K562 (cell line): ENCODE data around the gene NOD1. TPM values are rescaled to one million over a fixed set of nuclear protein-coding genes. Genes with fewer than 3 reads are reported as not detected.

Experiments used
- CTCF ChIP-seq, 3 experiments: IDR thresholded peaks in 2 of 3; conservative IDR thresholded peaks in 1 of 3; 2 replicates each; pipeline ENCODE4 v1.5.1; 2011 to 2012; ENCODE audit warnings: low read length in 3 of 3, mild to moderate bottlenecking in 3 of 3, control low read depth in 2 of 3, improper control_type of control experiment in 1 of 3, inconsistent platforms in 1 of 3, low read depth in 1 of 3, mixed read lengths in 1 of 3, moderate library complexity in 1 of 3; ENCODE audit not compliant: insufficient read depth in 2 of 3
- HNRNPUL1 ChIP-seq: fragments of 200-400 bp; formaldehyde crosslinking; IDR thresholded peaks from 2 replicates; pipeline ENCODE4 v1.6.1; 2017; ENCODE audit warnings: low read length
- MTA1 ChIP-seq: fragments of 450-650 bp; IDR thresholded peaks from 2 replicates; pipeline ENCODE4 v1.6.1; 2017; ENCODE audit warnings: borderline replicate concordance
- NFIC ChIP-seq: fragments of 450-650 bp; IDR thresholded peaks from 2 replicates; pipeline ENCODE4 v1.6.1; 2017; ENCODE audit warnings: mild to moderate bottlenecking, inconsistent platforms
- OTX1 ChIP-seq: fragments of 450-650 bp; formaldehyde crosslinking; IDR thresholded peaks from 2 replicates; pipeline ENCODE4 v1.4.0; 2022; ENCODE audit warnings: mild to moderate bottlenecking
- SETDB1 ChIP-seq: IDR thresholded peaks from one replicate; pipeline ENCODE4 v1.6.1; 2012; ENCODE audit warnings: low read length, control low read depth, inconsistent platforms
- SIN3A ChIP-seq, 2 experiments: fragments of 150-350 bp in 1 of 2; IDR thresholded peaks; 2 replicates each; pipeline ENCODE4 v1.6.1; 2011 to 2016; ENCODE audit warnings: borderline replicate concordance in 2 of 2, low read depth in 2 of 2, low read length in 2 of 2, mild to moderate bottlenecking in 2 of 2, moderate library complexity in 2 of 2; ENCODE audit not compliant: control insufficient read depth in 1 of 2
- SOX6 ChIP-seq: fragments of 450-650 bp; IDR thresholded peaks from 2 replicates; pipeline ENCODE4 v1.6.1; 2014; ENCODE audit warnings: mild to moderate bottlenecking
- USF2 ChIP-seq: sonication (generic); formaldehyde crosslinking; IDR thresholded peaks from 2 replicates; pipeline ENCODE4 v1.5.0; 2020; ENCODE audit warnings: missing genetic modification reagents
- ZBTB26 ChIP-seq: fragments of 450-650 bp; formaldehyde crosslinking; IDR thresholded peaks from 2 replicates; pipeline ENCODE4 v1.4.0; 2022; ENCODE audit warnings: missing genetic modification characterization
- ZBTB43 ChIP-seq: sonication (generic); formaldehyde crosslinking; IDR thresholded peaks from 2 replicates; pipeline ENCODE4 v1.8.0; 2023; ENCODE audit warnings: mild to moderate bottlenecking, missing genetic modification reagents
- ZFX ChIP-seq: sonication (generic); formaldehyde crosslinking; IDR thresholded peaks from 2 replicates; pipeline ENCODE4 v1.8.0; 2022; ENCODE audit warnings: mild to moderate bottlenecking, missing genetic modification reagents, moderate library complexity
- ZNF12 ChIP-seq: sonication (generic); formaldehyde crosslinking; IDR thresholded peaks from 2 replicates; pipeline ENCODE4 v1.4.0; 2020; ENCODE audit warnings: mild to moderate bottlenecking, missing genetic modification reagents
- ZNF551 ChIP-seq: fragments of 250-450 bp; sonication (Bioruptor Pico); IDR thresholded peaks from 2 replicates; pipeline ENCODE4 v1.5.0; 2021; ENCODE audit warnings: mild to moderate bottlenecking, moderate library complexity
- ZNF589 ChIP-seq: fragments of 200-800 bp; sonication (Bioruptor generic); IDR thresholded peaks from 2 replicates; pipeline ENCODE4 v1.6.1; 2016; ENCODE audit warnings: low read depth, missing genetic modification characterization, missing compliant biosample characterization
- ZNF592 ChIP-seq: fragments of 450-650 bp; IDR thresholded peaks from 2 replicates; pipeline ENCODE4 v1.6.1; 2017; ENCODE audit warnings: antibody characterized with exemption, mild to moderate bottlenecking
- ZNF668 ChIP-seq: fragments of 250-450 bp; sonication (Bioruptor Pico); IDR thresholded peaks from 2 replicates; pipeline ENCODE4 v1.8.0; 2022; ENCODE audit warnings: mild to moderate bottlenecking, inconsistent platforms
- ZSCAN29 ChIP-seq: fragments of 450-650 bp; IDR thresholded peaks from 2 replicates; pipeline ENCODE4 v1.6.1; 2017
- polyA plus RNA-seq, 8 experiments: library from polyadenylated mRNA; depleted of rRNA in 4 of 8; stranded (reverse) in 5 of 8; unstranded in 3 of 8; fragments of >200 nt; fragmentation: Nextera tagmentation in 2 of 8; fragmentation: Illumina TruSeq in 1 of 8; extraction: Ambion mirVana in 2 of 8; extraction: Trizol in 1 of 8; gene quantifications; 2 replicates each; pipeline versions ENCODE4 v1.2.1 to v1.2.3, GENCODE V29; 2011 to 2014; ENCODE audit warnings: inconsistent platforms in 1 of 8, missing spikeins in 1 of 8
- total RNA-seq, 7 experiments: library from RNA; depleted of rRNA in 6 of 7; stranded (reverse); fragments of >200 nt in 6 of 7; fragmentation: Illumina TruSeq in 2 of 7; extraction: Trizol in 2 of 7; gene quantifications; 2 replicates each; pipeline versions ENCODE4 v1.2.1 to v1.2.3, GENCODE V29; 2011 to 2021; ENCODE audit warnings: low replicate concordance in 1 of 7

The NOD1 gene
- total and polyA plus RNA-seq, 9 of the 15 experiments (the other 6 are each of a cell fraction or from before 2014, with no cell fraction given), result 0.34 to 7.1 (median 4.7) TPM

GRCh38 chr7:30478349-30479201 lies at the start of gene NOD1 (continued):
- TF ChIP-seq SIN3A (IDR thresholded peaks at IDR 0.05; ENCODE audit: borderline replicate concordance in 2 of 2, control insufficient read depth in 1 of 2, low read depth in 2 of 2, low read length in 2 of 2) (peak in 1 of 2 experiments; percentile 84; a peak in 1 of 4 replicates), ZNF551 (no peak), ZBTB26 (CRISPR knock-in tag) (no peak), ZFX (CRISPR knock-in tag) (peak; percentile 90), ZSCAN29 (no peak), NFIC (0 out of 2 replicates have a peak, but pooled peaks have one; percentile 27), SOX6 (no peak), ZNF592 (peak; percentile 59; the same call in 1 of the 2 replicates), ZNF589 (CRISPR knock-in tag) (0 out of 2 replicates have a peak, but pooled peaks have one; percentile 32), ZBTB43 (CRISPR knock-in tag) (0 out of 2 replicates have a peak, but pooled peaks have one; percentile 66), OTX1 (CRISPR knock-in tag) (no peak), ZNF668 (CRISPR knock-in tag) (no peak), SETDB1 (no peak), USF2 (no peak), HNRNPUL1 (no peak), CTCF (IDR thresholded peaks at IDR 0.05 in 2 of 3, conservative IDR thresholded peaks at IDR 0.05 in 1 of 3; ENCODE audit: insufficient read depth in 2 of 3, low read depth in 1 of 3, low read length in 3 of 3) (0 out of 6 replicates have a peak, but pooled peaks of 1 of the 3 experiments have one; percentile 3), MTA1 (no peak), ZNF12 (CRISPR knock-in tag) (peak; percentile 84)
